Stimulated activated CD4-positive, alpha-beta T cell treated with anti-CD3 and anti-CD28 coated beads, Interleukin-1b, Interleukin-23, amount 100 ng/mL, for 24 hours (primary cell): ENCODE results near the gene KRTAP2-4.
"Not testable (repeated sequence)": the region's sequence is repeated elsewhere in the genome, so short reads cannot be mapped to it uniquely, and the experiment has no call there.

Experiments
- DNase-seq, 4 experiments: peaks; one replicate each; pipeline ENCODE4 v3.0.0-alpha.2; 2020; ENCODE audit warnings: low read depth in 4 of 4, low spot score in 1 of 4

The KRTAP2-4 gene, protein sequence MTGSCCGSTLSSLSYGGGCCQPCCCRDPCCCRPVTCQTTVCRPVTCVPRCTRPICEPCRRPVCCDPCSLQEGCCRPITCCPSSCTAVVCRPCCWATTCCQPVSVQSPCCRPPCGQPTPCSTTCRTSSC

DNA sequence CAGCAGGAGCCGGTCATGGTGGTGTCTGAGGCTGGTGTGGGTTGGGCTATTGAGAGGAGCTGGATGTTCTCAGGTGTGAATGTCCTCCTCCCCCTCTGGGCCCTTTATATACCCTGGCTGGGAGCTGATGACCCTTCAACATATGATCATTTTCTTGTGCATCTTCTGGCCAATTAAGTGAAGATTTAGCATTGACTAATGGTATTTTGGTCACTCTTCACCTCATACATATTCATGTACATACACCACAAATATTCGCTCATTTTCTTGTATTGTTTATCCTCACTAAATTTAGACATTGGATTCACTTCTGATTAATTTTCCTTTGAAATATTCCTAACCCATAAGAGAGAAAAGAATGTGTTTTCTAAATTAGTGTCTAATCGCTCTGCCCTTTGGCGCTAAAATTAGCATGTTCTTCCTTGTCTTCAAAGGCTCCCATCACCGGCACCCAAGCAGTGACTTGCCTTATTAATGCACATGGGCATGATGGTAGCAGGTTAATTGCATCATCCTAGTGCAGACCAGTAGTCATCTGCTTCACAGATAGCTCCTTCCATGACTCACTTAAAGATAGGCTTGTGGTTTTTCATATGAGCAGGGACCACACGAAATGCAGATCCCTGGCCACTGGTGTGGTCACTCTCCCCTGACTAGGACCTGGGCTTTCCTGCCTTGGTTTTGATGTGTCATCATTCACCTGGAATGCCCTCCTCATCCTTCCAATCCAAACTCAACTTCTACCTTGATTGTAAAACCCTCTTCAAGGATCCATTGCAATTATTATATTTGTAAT, at the start of gene KRTAP2-4:
TSS of gene KRTAP2-4 (minus strand) at position 51 of the 796 bp plus-strand sequence. CDS start at position 17, 34 bp downstream.
- no peak for DNase-seq

DNA sequence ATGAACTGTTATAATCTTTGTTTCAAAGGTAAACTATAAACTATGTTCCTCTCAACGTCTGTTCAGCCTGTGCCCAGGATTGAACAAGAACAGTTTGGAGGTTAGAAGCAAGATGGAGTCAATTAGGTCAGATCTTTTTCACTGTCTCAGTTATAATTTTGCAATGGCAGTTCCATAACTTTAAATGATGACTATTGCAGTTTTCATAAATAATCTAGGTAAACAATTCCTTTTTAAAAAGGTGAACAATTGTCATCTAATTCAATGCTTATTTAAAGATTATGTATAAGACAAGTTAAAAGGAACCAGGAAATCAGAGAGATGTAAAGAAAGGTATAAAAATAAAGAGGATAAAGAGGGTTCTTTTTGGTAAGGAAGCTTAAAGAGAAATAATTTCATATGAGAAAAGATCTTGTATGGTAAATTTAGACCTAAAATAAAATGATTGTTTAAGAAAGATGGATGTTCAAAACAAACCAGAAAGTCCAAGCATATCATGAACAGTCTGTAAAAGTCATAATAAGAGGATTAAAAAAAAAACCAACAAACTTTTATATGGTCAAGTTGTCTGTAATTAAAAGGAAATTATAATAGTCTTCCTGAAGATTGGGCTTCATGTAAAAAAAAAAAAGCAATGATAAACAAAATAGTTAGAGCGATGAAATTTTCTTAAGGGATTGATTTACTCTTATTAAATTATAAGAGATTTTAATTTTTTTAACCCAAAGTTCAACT, 45.6 kb upstream of the KRTAP2-4 start:
- no peak for DNase-seq

DNA sequence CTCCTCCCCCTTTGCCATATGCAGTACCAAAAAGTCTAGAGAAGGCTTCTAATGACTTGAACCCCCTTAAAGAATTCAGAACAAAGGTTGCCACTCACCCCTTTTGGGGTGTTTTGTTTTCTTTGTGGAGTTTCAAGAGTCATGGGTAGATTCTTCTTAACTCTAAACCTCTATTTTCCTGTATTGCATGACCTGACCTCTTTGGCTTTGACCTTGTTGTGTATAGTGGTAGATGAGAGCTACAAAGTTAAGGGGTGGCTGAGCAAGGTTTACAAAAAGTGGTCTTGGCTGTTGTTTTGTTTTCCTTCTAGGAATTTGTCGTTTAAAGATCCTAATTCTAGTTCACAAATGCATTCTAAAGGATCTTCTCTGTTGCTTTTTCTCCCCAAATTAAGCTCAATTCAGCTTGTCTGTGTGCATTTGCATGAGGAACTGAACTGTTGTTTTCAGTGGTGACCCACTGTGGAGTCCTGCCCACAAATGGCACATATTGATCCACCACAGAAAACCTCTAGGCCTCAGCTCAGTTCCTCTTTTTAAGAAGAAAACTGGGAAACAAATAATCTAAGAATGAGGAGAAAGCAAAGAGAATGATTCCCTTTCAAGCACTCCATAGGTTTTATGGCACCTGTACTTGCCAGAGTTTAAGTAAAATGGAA, 43.2 kb upstream of the KRTAP2-4 start:
- not testable (repeated sequence) for DNase-seq

DNA sequence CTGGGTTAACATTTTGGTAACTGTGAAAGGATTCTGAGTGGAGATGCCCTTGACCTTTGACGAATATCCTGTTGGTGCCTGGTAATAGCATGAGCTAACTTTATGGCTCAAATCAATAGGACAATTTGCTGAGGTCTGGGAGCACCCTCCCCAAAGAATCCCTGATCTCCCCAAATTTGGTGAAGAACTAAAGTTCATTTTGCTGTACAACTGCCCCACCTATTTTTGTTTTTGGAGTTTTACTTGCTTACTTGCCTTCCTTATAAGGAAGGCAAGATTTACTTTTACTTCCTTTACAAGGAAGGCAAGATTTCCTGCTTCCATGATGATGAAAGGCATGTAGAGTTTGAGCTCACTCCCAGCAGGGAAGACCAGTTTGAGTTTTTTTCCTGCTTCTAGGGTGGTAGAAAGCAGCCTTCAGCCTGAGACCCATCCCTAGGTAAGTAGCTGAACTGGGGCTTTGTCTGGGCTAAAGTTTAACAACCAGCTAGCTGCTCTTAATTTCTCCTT, 42.3 kb upstream of the KRTAP2-4 start:
- DNase-seq = no peak

DNA sequence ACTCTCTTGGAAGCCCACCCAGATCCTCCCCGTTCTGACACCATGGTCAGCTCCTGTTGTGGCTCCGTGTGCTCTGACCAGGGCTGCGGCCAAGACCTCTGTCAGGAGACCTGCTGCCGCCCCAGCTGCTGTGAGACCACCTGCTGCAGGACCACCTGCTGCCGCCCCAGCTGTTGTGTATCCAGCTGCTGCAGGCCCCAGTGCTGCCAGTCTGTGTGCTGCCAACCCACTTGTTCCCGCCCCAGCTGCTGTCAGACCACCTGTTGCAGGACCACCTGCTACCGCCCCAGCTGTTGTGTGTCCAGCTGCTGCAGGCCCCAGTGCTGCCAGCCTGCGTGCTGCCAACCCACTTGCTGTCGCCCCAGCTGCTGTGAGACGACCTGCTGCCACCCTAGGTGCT, 39.7 kb upstream of the KRTAP2-4 start, which contains the start of gene KRTAP4-9:
TSS of gene KRTAP4-9 (plus strand) at position 43 of the 400 bp plus-strand sequence. CDS start at position 43, 0 bp downstream.
- DNase-seq = not testable (repeated sequence)

DNA sequence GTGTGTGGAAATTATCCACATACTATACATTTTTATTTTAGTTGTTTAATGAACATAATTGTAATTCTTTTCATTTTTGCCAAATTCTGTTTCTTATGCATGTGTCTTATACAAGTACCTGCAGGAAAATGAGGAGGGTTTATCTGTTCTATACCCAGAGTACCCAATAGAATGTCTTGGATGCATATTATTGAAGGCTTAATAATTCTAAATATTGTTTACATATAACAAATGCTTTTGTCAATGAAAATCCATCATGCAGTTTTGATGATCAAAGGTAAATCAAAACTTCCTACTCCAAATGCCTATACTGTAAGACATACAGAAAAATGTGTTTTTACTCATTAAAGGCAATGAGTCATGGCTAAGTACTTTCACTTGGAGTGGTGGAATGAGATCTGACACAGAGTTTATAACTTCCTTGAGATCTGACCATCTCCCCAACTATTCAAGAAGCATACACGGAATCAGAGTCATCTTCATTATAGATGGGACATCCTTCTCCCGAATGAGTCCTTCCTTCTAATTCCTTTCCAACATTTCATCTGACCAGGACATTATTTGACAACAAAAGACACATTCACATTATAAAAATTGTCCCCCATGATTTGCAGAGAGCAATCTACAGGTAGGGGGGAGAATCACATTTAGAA, 38.8 kb upstream of the KRTAP2-4 start:
- DNase-seq = not testable (repeated sequence)

DNA sequence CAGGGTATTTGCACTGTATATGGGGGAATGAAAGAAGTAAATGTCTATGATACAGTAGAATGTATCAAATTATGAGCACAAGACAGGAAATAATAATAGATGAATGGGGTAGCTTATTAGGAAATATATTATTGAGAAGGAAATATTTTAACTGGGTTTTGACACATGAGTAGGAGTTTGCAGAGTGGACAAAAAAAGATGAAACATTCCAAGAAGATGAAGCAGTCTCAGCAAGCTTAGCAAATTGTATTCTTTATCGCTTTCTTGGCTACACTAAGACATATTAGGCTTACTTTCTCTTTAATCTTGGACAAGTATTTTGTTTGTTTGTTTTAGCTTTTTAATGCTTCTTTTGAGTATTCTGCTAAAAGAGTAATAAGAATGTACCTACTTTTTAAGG, 38.2 kb upstream of the KRTAP2-4 start:
- no peak for DNase-seq

DNA sequence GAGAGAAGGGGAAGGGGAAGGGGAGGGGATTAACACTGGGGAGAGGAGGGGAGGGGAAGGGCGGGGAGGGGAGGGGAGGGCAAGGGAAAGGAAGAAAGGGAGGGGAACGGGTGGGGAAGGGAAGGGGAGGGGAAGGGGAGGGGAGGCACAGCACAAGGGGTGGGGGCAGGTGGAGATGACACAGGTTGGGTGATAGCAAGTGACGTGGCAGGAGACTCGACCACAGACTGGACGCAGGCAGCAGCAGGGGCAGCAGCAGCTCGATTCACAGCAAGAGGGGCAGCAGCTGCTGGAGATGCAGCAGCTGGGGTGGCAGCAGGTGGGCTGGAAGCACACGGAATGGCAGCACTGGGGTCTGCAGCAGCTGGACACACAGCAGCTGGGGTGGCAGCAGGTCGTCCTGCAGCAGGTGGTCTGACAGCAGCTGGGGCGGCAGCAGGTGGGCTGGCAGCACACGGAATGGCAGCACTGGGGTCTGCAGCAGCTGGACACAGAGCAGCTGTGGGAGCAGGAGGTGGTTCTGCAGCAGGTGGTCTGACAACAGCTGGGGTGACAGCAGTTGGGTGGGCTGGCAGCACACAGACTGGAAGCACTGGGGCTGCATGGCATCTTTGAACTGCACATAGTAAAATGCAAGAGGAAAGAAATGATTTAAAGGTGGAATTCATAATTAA, 36.0 kb upstream of the KRTAP2-4 start, which contains the start of gene KRTAP4-16:
TSS of gene KRTAP4-16 (minus strand) at position 624 of the 674 bp plus-strand sequence. CDS start at position 624, 0 bp downstream.
- DNase-seq = no peak

DNA sequence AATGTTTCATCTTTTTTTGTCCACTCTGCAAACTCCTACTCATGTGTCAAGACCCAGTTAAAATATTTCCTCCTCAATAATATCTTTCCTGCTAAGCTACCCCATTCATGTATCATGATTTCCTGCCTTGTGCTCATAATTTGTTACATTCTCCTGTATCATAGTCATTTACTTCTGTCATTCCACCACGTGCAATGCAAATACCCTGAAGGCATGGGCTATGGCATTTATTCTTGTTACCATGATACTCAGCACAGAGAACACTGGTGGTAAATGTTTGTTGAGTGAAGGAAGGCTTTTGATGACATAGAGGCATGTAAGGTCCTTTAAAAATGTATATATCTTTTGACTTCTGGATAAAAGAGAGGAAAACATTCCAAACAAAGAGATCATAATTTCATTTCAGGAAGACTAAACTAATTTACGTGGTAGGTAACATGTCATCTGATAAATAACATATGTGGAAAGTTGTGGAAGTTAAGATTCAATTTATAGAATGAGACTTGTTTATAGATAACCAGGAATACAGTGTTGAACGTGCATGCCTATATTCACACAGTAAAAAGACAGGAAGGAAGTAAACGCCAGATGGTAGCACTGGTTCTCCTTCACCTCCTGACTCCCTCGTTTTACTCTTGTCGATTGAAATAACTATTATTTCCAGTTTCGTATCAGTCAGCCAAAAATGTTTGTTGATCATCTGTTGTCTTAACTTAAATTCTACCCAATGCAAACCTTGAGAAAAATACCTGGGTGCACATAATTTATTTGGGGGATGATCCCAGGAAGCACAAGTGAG, 34.2 kb upstream of the KRTAP2-4 start:
- DNase-seq = not testable (repeated sequence)

DNA sequence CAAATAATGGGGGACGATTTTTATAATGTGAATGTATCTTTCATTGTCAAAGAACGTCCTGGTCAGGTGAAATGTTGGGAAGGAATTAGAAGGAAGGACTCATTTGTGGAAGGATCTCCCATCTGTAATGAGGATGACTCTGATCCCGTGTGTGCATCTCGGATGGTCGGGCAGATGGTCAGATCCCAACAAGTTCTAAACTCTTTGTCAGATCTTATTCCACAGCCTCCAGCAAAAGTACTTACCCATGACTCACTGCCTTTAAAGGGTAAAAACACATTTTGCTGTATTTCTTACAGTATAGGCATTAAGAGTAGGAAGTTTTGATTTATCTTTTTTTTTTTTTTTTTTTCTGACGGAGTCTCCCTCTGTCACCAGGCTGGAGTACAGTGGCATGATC, 32.8 kb upstream of the KRTAP2-4 start:
- DNase-seq = no peak

DNA sequence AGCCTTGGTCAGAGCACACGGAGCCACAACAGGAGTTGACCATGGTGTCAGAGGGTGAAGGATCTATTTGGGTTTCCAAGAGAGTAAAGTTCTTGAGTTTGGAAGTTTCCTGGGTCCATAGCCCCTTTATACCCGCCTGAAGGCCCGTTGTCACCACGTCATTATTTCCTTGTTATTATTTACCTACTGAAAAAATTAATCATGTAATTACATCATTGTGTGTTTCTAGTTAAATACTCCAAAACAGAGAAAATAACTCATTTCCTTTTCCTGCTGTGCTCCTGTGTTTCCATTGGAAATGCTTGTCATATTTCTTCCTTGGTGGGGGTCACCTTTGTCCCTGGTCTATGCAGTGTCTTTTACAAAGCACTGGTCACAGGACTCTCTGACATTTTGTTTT, 32.4 kb upstream of the KRTAP2-4 start, which contains the start of gene KRTAP4-8:
TSS of gene KRTAP4-8 (minus strand) at position 101 of the 400 bp plus-strand sequence. CDS start at position 43, 58 bp downstream.
- no peak for DNase-seq

DNA sequence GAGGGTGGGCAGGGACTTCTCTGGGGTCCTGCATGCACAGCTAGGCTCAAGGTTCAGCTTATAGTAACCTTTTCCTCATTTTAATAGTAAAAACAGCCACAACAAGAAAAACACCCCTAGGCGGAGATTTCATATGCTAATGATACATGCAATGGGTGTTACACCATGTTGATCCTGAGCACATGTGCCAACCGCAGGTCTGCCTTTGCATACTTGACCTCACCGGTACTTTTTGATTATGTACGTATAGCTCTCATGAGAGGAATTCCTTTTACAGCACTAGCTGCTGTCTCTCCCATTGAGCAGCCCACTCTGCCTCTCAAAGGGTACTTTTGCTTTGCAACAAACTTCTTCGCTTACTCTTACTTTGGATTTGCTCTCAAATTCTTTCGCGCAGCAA, 30.4 kb upstream of the KRTAP2-4 start:
- no peak for DNase-seq

DNA sequence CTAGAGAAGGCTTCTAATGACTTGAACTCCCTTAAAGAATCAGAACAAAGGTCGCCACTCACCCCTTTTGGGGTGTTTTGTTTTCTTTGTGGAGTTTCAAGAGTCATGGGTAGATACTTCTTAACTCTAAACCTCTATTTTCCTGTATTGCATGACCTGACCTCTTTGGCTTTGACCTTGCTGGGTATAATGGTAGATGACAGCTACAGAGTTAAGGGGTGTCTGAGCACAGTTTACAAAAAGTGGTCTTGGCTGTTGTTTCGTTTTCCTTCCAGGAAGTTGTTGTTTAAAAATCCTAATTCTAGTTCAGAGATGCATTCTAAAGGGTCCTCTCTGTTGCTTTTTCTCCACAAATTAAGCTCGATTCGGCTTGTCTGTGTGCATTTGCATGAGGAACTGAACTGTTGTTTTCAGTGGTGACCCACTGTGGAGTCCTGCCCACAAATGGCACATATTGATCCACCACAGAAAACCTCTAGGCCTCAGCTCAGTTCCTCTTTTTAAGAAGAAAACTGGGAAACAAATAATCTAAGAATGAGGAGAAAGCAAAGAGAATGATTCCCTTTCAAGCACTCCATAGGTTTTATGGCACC, 23.2 kb upstream of the KRTAP2-4 start:
- DNase-seq = not testable (repeated sequence)

DNA sequence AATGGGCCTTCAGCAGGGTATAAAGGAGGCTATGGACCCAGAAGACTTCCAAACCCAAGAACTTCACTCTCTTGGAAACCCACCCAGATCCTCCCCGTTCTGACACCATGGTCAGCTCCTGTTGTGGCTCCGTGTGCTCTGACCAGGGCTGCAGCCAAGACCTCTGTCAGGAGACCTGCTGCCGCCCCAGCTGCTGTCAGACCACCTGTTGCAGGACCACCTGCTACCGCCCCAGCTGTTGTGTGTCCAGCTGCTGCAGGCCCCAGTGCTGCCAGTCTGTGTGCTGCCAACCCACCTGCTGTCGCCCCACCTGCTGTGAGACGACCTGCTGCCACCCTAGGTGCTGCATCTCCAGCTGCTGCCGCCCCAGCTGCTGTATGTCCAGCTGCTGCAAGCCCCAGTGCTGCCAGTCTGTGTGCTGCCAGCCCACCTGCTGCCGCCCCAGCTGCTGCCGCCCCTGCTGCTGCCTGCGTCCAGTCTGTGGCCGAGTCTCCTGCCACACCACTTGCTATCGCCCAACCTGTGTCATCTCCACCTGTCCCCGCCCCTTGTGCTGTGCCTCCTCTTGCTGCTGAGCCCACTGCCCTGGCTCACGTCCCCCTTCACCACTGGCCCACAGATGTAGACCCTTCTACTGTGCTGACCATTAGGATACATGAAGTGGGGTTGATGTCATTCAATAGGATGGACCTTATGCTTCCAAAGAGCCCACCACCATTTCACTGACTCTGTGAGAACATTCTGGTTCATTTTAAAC, 18.6 kb upstream of the KRTAP2-4 start, which contains the start of gene KRTAP4-7:
TSS of gene KRTAP4-7 (plus strand) at position 51 of the 757 bp plus-strand sequence. CDS start at position 108, 57 bp downstream.
- DNase-seq = not testable (repeated sequence)

DNA sequence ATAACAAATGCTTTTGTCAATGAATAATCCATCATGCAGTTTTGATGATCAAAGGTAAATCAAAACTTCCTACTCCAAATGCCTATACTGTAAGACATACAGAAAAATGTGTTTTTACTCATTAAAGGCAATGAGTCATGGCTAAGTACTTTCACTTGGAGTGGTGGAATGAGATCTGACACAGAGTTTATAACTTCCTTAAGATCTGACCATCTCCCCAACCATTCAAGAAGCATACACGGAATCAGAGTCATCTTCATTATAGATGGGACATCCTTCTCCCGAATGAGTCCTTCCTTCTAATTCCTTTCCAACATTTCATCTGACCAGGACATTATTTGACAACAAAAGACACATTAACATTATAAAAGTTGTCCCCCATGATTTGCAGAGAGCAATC, 17.7 kb upstream of the KRTAP2-4 start:
- DNase-seq = not testable (repeated sequence)

DNA sequence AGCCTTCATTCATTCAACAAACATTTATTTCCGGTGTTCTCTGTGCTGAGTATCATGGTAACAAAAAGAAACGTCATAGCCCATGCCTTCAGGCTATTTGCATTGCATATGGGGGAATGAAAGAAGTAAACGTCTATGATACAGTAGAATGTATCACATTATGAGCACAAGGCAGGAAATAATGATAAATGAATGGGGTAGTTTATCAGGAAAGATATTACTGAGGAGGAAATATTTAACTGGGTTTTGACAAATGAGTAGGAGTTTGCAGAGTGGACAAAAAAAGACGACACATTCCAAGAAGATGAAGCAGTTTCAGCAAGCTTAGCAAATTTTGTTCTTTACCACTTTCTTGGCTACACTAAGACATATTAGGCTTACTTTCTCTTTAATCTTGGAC, 16.9 kb upstream of the KRTAP2-4 start:
- DNase-seq = no peak

DNA sequence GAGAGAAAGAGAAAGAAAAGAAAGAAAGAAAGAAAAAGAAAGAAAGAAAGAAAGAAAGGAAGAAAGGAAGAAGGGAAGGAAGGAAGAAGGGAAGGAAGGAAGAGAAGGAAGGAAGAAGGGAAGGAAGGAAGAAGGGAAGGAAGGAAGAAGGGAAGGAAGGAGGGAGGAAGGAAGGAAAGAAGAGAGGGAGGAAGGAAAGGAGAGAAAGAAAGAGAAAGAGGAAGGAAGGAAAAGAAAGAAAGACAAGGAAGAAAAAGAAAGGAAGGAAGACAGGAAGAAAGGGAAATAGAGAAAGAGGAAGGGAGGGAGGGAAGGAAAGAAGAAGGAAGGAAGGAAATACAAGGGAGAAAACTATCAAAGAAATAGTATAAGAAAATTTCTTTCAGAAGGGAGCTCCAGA, 11.1 kb upstream of the KRTAP2-4 start:
- DNase-seq = no peak

DNA sequence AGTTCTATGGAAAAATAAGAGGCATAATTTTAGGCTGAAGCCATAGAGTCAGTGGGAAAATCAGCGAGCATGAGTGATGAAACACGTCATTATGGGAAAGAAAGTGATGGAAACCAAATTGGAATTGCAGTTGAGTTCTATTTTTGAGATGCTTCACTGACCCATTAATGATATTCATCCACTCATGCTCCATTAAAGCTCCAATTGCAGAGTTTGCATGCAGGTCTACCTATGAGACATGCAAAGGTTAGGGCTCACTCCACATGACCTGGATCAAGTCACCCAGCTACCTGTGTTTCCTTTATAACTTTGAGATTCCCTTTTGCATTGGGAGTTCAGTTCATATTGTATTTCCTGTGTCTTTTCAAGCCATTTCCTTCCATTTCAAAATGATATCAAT, 8.0 kb upstream of the KRTAP2-4 start:
- DNase-seq = no peak
